ENCODE results near the gene MUC5AC.

- TF ChIP-seq, protein P1, sequence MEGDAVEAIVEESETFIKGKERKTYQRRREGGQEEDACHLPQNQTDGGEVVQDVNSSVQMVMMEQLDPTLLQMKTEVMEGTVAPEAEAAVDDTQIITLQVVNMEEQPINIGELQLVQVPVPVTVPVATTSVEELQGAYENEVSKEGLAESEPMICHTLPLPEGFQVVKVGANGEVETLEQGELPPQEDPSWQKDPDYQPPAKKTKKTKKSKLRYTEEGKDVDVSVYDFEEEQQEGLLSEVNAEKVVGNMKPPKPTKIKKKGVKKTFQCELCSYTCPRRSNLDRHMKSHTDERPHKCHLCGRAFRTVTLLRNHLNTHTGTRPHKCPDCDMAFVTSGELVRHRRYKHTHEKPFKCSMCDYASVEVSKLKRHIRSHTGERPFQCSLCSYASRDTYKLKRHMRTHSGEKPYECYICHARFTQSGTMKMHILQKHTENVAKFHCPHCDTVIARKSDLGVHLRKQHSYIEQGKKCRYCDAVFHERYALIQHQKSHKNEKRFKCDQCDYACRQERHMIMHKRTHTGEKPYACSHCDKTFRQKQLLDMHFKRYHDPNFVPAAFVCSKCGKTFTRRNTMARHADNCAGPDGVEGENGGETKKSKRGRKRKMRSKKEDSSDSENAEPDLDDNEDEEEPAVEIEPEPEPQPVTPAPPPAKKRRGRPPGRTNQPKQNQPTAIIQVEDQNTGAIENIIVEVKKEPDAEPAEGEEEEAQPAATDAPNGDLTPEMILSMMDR (IDR thresholded peaks at IDR 0.05; ENCODE audit: borderline replicate concordance, extremely low read depth, low read length, poor library complexity, severe bottlenecking), result no peak
- no peak for TF ChIP-seq EZH2 (IDR thresholded peaks at IDR 0.05; ENCODE audit: borderline replicate concordance, low read depth, low read length, severe bottlenecking)
Observed at GRCh38 chr11:1218256-1218787, 60.6 kb downstream of the MUC5AC start.

Data from DND-41 (cell line).